CD4-positive, alpha-beta T cell treated with Interferon alpha-2 for 1 hour (primary cell): ENCODE results near the gene APBA2.

Source experiments
- DNase-seq, 2 donors: peaks; one replicate each; pipeline ENCODE4 v3.0.0-alpha.2; 2020 to 2022

The APBA2 gene

GRCh38 chr15:28942046-28942445 lies 56.3 kb downstream of the APBA2 start:
- peak; percentile 28 to 39 for DNase-seq

GRCh38 chr15:28942571-28942970 lies 56.8 kb downstream of the APBA2 start:
- no peak for DNase-seq

GRCh38 chr15:28943146-28943545 lies 57.4 kb downstream of the APBA2 start:
- DNase-seq: no peak

GRCh38 chr15:28943611-28944230 lies 57.9 kb downstream of the APBA2 start:
- DNase-seq: no peak

GRCh38 chr15:28944286-28944685 lies 58.5 kb downstream of the APBA2 start:
- no peak for DNase-seq

- no peak for DNase-seq
Observed at GRCh38 chr15:28944696-28945300, 59.0 kb downstream of the APBA2 start.

GRCh38 chr15:28945626-28946230 lies 60.0 kb downstream of the APBA2 start:
- DNase-seq: no peak

GRCh38 chr15:28946803-28947202 lies 61.0 kb downstream of the APBA2 start:
- DNase-seq: no peak

- DNase-seq: no peak
Observed at GRCh38 chr15:28947221-28947674, 61.5 kb downstream of the APBA2 start.

- no peak for DNase-seq
Observed at GRCh38 chr15:28948036-28948435, 62.3 kb downstream of the APBA2 start.

GRCh38 chr15:28950916-28951315 lies 65.1 kb downstream of the APBA2 start:
- no peak for DNase-seq

GRCh38 chr15:28952666-28953491 lies 67.1 kb downstream of the APBA2 start:
- DNase-seq: no peak

- DNase-seq: no peak
Observed at GRCh38 chr15:28953573-28954195, 67.9 kb downstream of the APBA2 start.

GRCh38 chr15:28954466-28955159 lies 68.8 kb downstream of the APBA2 start:
- DNase-seq: no peak

- peak in 1 of 2 donors; percentile 17 for DNase-seq
Observed at GRCh38 chr15:28955160-28955992, 69.6 kb downstream of the APBA2 start.

- DNase-seq: no peak
Observed at GRCh38 chr15:28955993-28956421, 70.2 kb downstream of the APBA2 start.

- no peak for DNase-seq
Observed at GRCh38 chr15:28956491-28956890, 70.7 kb downstream of the APBA2 start.

- DNase-seq: no peak
Observed at GRCh38 chr15:28957606-28958498, 72.1 kb downstream of the APBA2 start.

GRCh38 chr15:28959326-28959725 lies 73.6 kb downstream of the APBA2 start:
- DNase-seq: no peak

GRCh38 chr15:28960979-28961378 lies 75.2 kb downstream of the APBA2 start:
- DNase-seq: no peak
